H1 (cell line): ENCODE data around the gene TPRG1L. TPM values are rescaled to one million over a fixed set of nuclear protein-coding genes. Genes with fewer than 3 reads are reported as not detected.

Experiments
- CTCF ChIA-PET: fragments of 300-600 bp; sonication (Branson Sonifier 250); formaldehyde crosslinking; loops from one replicate; lab custom pipeline; 2021; ENCODE audit not compliant: partially characterized antibody; lab: Charles Lee
- POLR2A ChIA-PET: fragments of 300-600 bp; sonication (Branson Sonifier 250); formaldehyde crosslinking; loops from one replicate; lab custom pipeline; 2021; ENCODE audit warnings: inconsistent platforms; ENCODE audit not compliant: partially characterized antibody; lab: Charles Lee
- DNase-seq, 2 experiments: peaks; one replicate each; pipeline versions ENCODE4 v3.0.0 to v3.0.0-alpha.2; 2010 to 2022; ENCODE audit warnings: low spot score in 2 of 2, low read depth in 1 of 2, mixed read lengths in 1 of 2
- FAIRE-seq: peaks from 2 replicates; lab custom pipeline; 2011; peaks lifted over from hg19 to GRCh38; lab: Jason Lieb, UNC
- H2AFZ ChIP-seq: 2 replicates; pipeline ENCODE4 v1.8.1; 2012; ENCODE audit warnings: low read length, inconsistent platforms
- H2AK5ac ChIP-seq: 2 replicates; pipeline ENCODE4 v1.6.1; 2013; ENCODE audit warnings: low read depth, low read length
- H2BK120ac ChIP-seq: replicated peaks from 2 replicates; pipeline ENCODE3; 2013; ENCODE audit warnings: low read depth, low read length, inconsistent platforms
- H2BK12ac ChIP-seq: 2 replicates; pipeline ENCODE4 v1.6.1; 2013; ENCODE audit warnings: low read depth, low read length
- H2BK15ac ChIP-seq: 2 replicates; pipeline ENCODE4 v1.6.1; 2013; ENCODE audit warnings: low read length
- H2BK20ac ChIP-seq: 2 replicates; pipeline ENCODE4 v1.6.1; 2013; ENCODE audit warnings: low read length
- H2BK5ac ChIP-seq: 2 replicates; pipeline ENCODE4 v1.6.1; 2013; ENCODE audit warnings: low read depth, low read length
- H3K14ac ChIP-seq: 2 replicates; pipeline ENCODE4 v1.6.1; 2013; ENCODE audit warnings: inconsistent platforms; ENCODE audit not compliant: insufficient read length
- H3K18ac ChIP-seq: 2 replicates; pipeline ENCODE4 v1.6.1; 2013; ENCODE audit warnings: low read length; ENCODE audit errors: extremely low read depth
- H3K23ac ChIP-seq: 2 replicates; pipeline ENCODE4 v1.6.1; 2013; ENCODE audit warnings: inconsistent platforms; ENCODE audit not compliant: insufficient read length
- H3K23me2 ChIP-seq: 2 replicates; pipeline ENCODE4 v1.6.1; 2013; ENCODE audit warnings: low read depth, low read length
- H3K27ac ChIP-seq: 2 replicates; pipeline ENCODE4 v1.6.1; 2011; ENCODE audit warnings: low read depth, low read length, inconsistent platforms
- H3K27me3 ChIP-seq, 4 experiments: replicated peaks in 1 of 4; 1 replicate in 1 of 4; 2 replicates in 3 of 4; pipeline versions ENCODE4 v1.6.1 to v1.8.1; 2011 to 2013; ENCODE audit warnings: low read length in 3 of 4, mild to moderate bottlenecking in 3 of 4, inconsistent platforms in 2 of 4, mixed read lengths in 2 of 4, moderate library complexity in 1 of 4; ENCODE audit not compliant: control insufficient read depth in 3 of 4, insufficient read depth in 3 of 4; ENCODE audit errors: extremely low read depth in 1 of 4
- H3K36me3 ChIP-seq, 4 experiments: 2 replicates each; pipeline versions ENCODE4 v1.6.1 to v1.8.1; 2011 to 2013; ENCODE audit warnings: mild to moderate bottlenecking in 4 of 4, low read length in 3 of 4, moderate library complexity in 2 of 4, control low read depth in 1 of 4, inconsistent platforms in 1 of 4; ENCODE audit not compliant: insufficient read depth in 4 of 4, control insufficient read depth in 2 of 4
- H3K4ac ChIP-seq: replicated peaks from 2 replicates; pipeline ENCODE3; 2013; ENCODE audit warnings: low read length, low read depth, mixed read lengths, inconsistent platforms; ENCODE audit not compliant: insufficient read length
- H3K4me1 ChIP-seq, 4 experiments: replicated peaks in 1 of 4; 1 replicate in 1 of 4; 2 replicates in 3 of 4; pipeline versions ENCODE4 v1.6.1 to v1.8.1; 2011 to 2013; ENCODE audit warnings: low read length in 3 of 4, inconsistent platforms in 2 of 4, mixed read lengths in 1 of 4; ENCODE audit not compliant: insufficient read depth in 4 of 4, control insufficient read depth in 3 of 4
- H3K4me2 ChIP-seq, 2 experiments: 2 replicates each; pipeline versions ENCODE4 v1.6.1 to v1.8.1; 2011 to 2013; ENCODE audit warnings: low read depth in 2 of 2, low read length in 2 of 2, control low read depth in 1 of 2, inconsistent platforms in 1 of 2, mild to moderate bottlenecking in 1 of 2; ENCODE audit not compliant: insufficient read depth in 1 of 2
- H3K4me3 ChIP-seq, 4 experiments: fragments of 200-600, 300-600 bp in 1 of 4; sonication (generic), shearing (Covaris generic), sonication (Bioruptor Twin) in 1 of 4; 2 replicates each; pipeline versions ENCODE4 v1.5.1 to v1.8.1; 2011 to 2016; ENCODE audit warnings: low read length in 4 of 4, low read depth in 3 of 4, control low read depth in 2 of 4, inconsistent platforms in 2 of 4, mild to moderate bottlenecking in 2 of 4, mixed read lengths in 1 of 4, moderate library complexity in 1 of 4; ENCODE audit not compliant: insufficient read depth in 2 of 4; ENCODE audit errors: extremely low read depth in 1 of 4
- H3K56ac ChIP-seq: replicated peaks from 2 replicates; pipeline ENCODE3; 2013; ENCODE audit warnings: low read depth, mild to moderate bottlenecking, mixed read lengths, low read length, inconsistent platforms; ENCODE audit not compliant: insufficient read length
- H3K79me1 ChIP-seq: 2 replicates; pipeline ENCODE4 v1.6.1; 2013; ENCODE audit warnings: low read depth, low read length, control low read depth
- H3K79me2 ChIP-seq, 2 experiments: 2 replicates each; pipeline versions ENCODE4 v1.6.1 to v1.8.1; 2012 to 2013; ENCODE audit warnings: low read length in 2 of 2, mild to moderate bottlenecking in 2 of 2, inconsistent platforms in 1 of 2; ENCODE audit not compliant: insufficient read depth in 2 of 2, control insufficient read depth in 1 of 2
- H3K9ac ChIP-seq, 4 experiments: replicated peaks in 1 of 4; 1 replicate in 1 of 4; 2 replicates in 3 of 4; pipeline versions ENCODE4 v1.6.1 to v1.8.1; 2011 to 2013; ENCODE audit warnings: low read depth in 3 of 4, low read length in 3 of 4, control low read depth in 2 of 4, mild to moderate bottlenecking in 2 of 4, moderate library complexity in 2 of 4, inconsistent platforms in 1 of 4; ENCODE audit errors: extremely low read depth in 1 of 4
- H3K9me3 ChIP-seq, 2 experiments: 2 replicates each; pipeline versions ENCODE4 v1.6.1 to v1.8.1; 2012 to 2013; ENCODE audit warnings: mild to moderate bottlenecking in 2 of 2, moderate library complexity in 2 of 2, control low read depth in 1 of 2, inconsistent platforms in 1 of 2, low read depth in 1 of 2, low read length in 1 of 2, mixed read lengths in 1 of 2; ENCODE audit not compliant: insufficient read depth in 2 of 2
- H4K20me1 ChIP-seq, 2 experiments: replicated peaks in 1 of 2; 2 replicates each; pipeline versions ENCODE3 to v1.8.1; 2011 to 2013; ENCODE audit warnings: inconsistent platforms in 2 of 2, low read length in 2 of 2, mild to moderate bottlenecking in 1 of 2; ENCODE audit not compliant: insufficient read depth in 2 of 2, control insufficient read depth in 1 of 2
- H4K5ac ChIP-seq: 2 replicates; pipeline ENCODE4 v1.6.1; 2013; ENCODE audit warnings: low read length, low read depth, mixed read lengths, inconsistent platforms; ENCODE audit not compliant: insufficient read length
- H4K8ac ChIP-seq: 2 replicates; pipeline ENCODE4 v1.8.0; 2013; ENCODE audit warnings: mild to moderate bottlenecking, moderate library complexity, low read length, inconsistent platforms; ENCODE audit not compliant: insufficient read depth; ENCODE audit errors: extremely low read depth
- H4K91ac ChIP-seq: replicated peaks from 2 replicates; pipeline ENCODE3; 2013; ENCODE audit warnings: low read length, mixed read lengths, inconsistent platforms; ENCODE audit not compliant: insufficient read length
- ASH2L ChIP-seq: fragments of 200-600, 300-600 bp; sonication (generic); IDR thresholded peaks from one replicate; pipeline ENCODE4 v1.7.1; 2017; ENCODE audit warnings: low read length
- CHD1 ChIP-seq: IDR thresholded peaks from 2 replicates; pipeline ENCODE4 v1.6.1; 2012; ENCODE audit warnings: low read depth, low read length, improper control_type of control experiment
- FOSL1 ChIP-seq: IDR thresholded peaks from 2 replicates; pipeline ENCODE4 v1.6.1; 2011; ENCODE audit warnings: mild to moderate bottlenecking, low read depth, low read length, moderate library complexity; ENCODE audit not compliant: insufficient read depth
- HDAC6 ChIP-seq: IDR thresholded peaks from one replicate; pipeline ENCODE4 v1.7.1; 2012; ENCODE audit warnings: low read depth, mild to moderate bottlenecking, inconsistent platforms, low read length, moderate library complexity
- JUN ChIP-seq: IDR thresholded peaks from 2 replicates; pipeline ENCODE4 v1.6.1; 2011; ENCODE audit warnings: low read depth, mild to moderate bottlenecking, improper control_type of control experiment, low read length
- KDM5A ChIP-seq: fragments of 200-600 bp; IDR thresholded peaks from 2 replicates; pipeline ENCODE4 v1.7.1; 2012; ENCODE audit warnings: mild to moderate bottlenecking, low read length, inconsistent platforms, mixed read lengths
- POLR2AphosphoS5 ChIP-seq: IDR thresholded peaks from 2 replicates; pipeline ENCODE4 v1.6.1; 2011; ENCODE audit warnings: low read depth, low read length
- RXRA ChIP-seq: IDR thresholded peaks from 2 replicates; pipeline ENCODE4 v1.6.1; 2011; ENCODE audit warnings: low read depth, mild to moderate bottlenecking, low read length, moderate library complexity; ENCODE audit not compliant: insufficient read depth
- SP1 ChIP-seq: IDR thresholded peaks from 2 replicates; pipeline ENCODE4 v1.6.1; 2011; ENCODE audit warnings: low read depth, low read length
- SP2 ChIP-seq: IDR thresholded peaks from 2 replicates; pipeline ENCODE4 v1.6.1; 2012; ENCODE audit warnings: mild to moderate bottlenecking, low read length, inconsistent platforms
- SP4 ChIP-seq: IDR thresholded peaks from 2 replicates; pipeline ENCODE4 v1.6.1; 2012; ENCODE audit warnings: low read length, inconsistent platforms
- TEAD4 ChIP-seq: IDR thresholded peaks from 2 replicates; pipeline ENCODE4 v1.6.1; 2012; ENCODE audit warnings: low read depth, low read length, inconsistent platforms, mixed read lengths
- WGBS, 2 experiments: shearing (Covaris generic) in 1 of 2; methylation state at CpG; one replicate each; pipeline versions ENCODE4 v1.1.6 to v1.1.7; 2013 to 2015; ENCODE audit warnings: low lambda C conversion rate in 2 of 2, mixed read lengths in 2 of 2, inconsistent platforms in 1 of 2, low coverage in 1 of 2, missing lambda C conversion rate in 1 of 2; ENCODE audit not compliant: insufficient replicate concordance in 2 of 2, insufficient coverage in 1 of 2, insufficient read length in 1 of 2; ENCODE audit errors: extremely low coverage in 1 of 2, missing lambda C conversion rate in 1 of 2; 5-methylcytosine and 5-hydroxymethylcytosine counted together
- polyA plus RNA-seq, 7 experiments: library from polyadenylated mRNA; depleted of rRNA in 3 of 7; stranded (reverse) in 5 of 7; unstranded in 2 of 7; fragments of >200 nt in 5 of 7; fragments of 200-250 nt in 2 of 7; gene quantifications; 1 replicate in 5 of 7; 2 replicates in 1 of 7; 4 replicates in 1 of 7; pipeline versions ENCODE4 v1.2.1 to v1.2.3, GENCODE V29; 2011 to 2013; ENCODE audit warnings: missing spikeins in 2 of 7, mixed read lengths in 2 of 7
- total RNA-seq: library from RNA; stranded (reverse); fragmentation: NEBNext Ultra II Directional; extraction: Animal tissue kit (Norgen Biotek cat#: 25700); gene quantifications from 2 replicates; pipeline ENCODE4 v1.2.1, GENCODE V29; 2021

The TPRG1L gene
- total and polyA plus RNA-seq, 2 of the 8 experiments (the other 6 are each of a cell fraction or from before 2014, with no cell fraction given), result 21.7 to 22.3 TPM

- ChIA-PET CTCF (interaction anchor here (1.0 to 3.0 kb wide), 4 partner anchors 10 to 30 kb away, joined by 3 to 11 read pairs (median 6); no protein-coding TSS in a partner anchor), POLR2A (interaction anchor here (0.7 to 1.5 kb wide), 3 partner anchors 18 to 253 kb away, joined by 3 to 4 read pairs (median 3); no protein-coding TSS in a partner anchor)
- Histone ChIP-seq H2BK20ac (no peak within 1 kb of the TSS), H2BK5ac (no peak within 1 kb of the TSS), H4K20me1 (peaks cover 0 to 4% of the 10 kb centered on the region in 2 experiments), H4K91ac (no peak within 1 kb of the TSS), H3K14ac (no peak within 1 kb of the TSS), H3K23me2 (peaks cover 20% of the 10 kb centered on the region; the same call in 1 of the 2 replicates), H3K9ac (peak within 1 kb of the TSS in 2 of 4 experiments; percentile 13 to 31; a peak in 1 of 7 replicates), H3K79me1 (peaks cover 3% of the 10 kb centered on the region; the same call in 1 of the 2 replicates), H2BK12ac (peak within 1 kb of the TSS; percentile 60; the same call in 1 of the 2 replicates), H3K18ac (no peak within 1 kb of the TSS; the same call in 1 of the 2 replicates), H3K4me3 (peak within 1 kb of the TSS; percentile 75 to 97 (median 86)), H3K56ac (no peak within 1 kb of the TSS), H3K79me2 (peaks cover 0 to 9% of the 10 kb centered on the region in 2 experiments; a peak in 1 of 4 replicates), H2BK15ac (no peak within 1 kb of the TSS), H2BK120ac (no peak within 1 kb of the TSS), H2AFZ (no peak within 1 kb of the TSS; the same call in 1 of the 2 replicates), H4K5ac (no peak within 1 kb of the TSS), H3K36me3 (peaks cover 0 to 21% (median 13%) of the 10 kb centered on the region in 4 experiments; a peak in 4 of 8 replicates), H3K27ac (no peak within 1 kb of the TSS), H3K4ac (no peak within 1 kb of the TSS), H3K9me3 (no peaks in the 10 kb centered on the region), H3K23ac (no peak within 1 kb of the TSS), H4K8ac (no peak within 1 kb of the TSS; the same call in 1 of the 2 replicates), H2AK5ac (no peak within 1 kb of the TSS), H3K4me2 (peak within 1 kb of the TSS; percentile 77 to 81), H3K27me3 (peaks cover 42 to 48% (median 46%) of the 10 kb centered on the region in 4 experiments), H3K4me1 (peaks cover 0 to 21% (median 3%) of the 10 kb centered on the region in 4 experiments; a peak in 5 of 7 replicates)
- DNase-seq (peak; percentile 74 to 86), FAIRE-seq (peak; percentile 83)
- 7% methylated on average over 52 of the region's 60 CpGs; no CpG with 5 or more reads in 1 of the 2 experiments for WGBS, 2 experiments
- TF ChIP-seq CHD1 (no peak), JUN (no peak), ASH2L (no peak), SP4 (no peak), POLR2AphosphoS5 (no peak), RXRA (no peak), FOSL1 (no peak), SP1 (peak; percentile 74; the same call in 1 of the 2 replicates), KDM5A (no peak), HDAC6 (no peak), SP2 (no peak), TEAD4 (no peak)
Observed at GRCh38 chr1:3649342-3650247, 24.8 kb downstream of the TPRG1L start, which contains the start of gene WRAP73. TSS of gene WRAP73 (minus strand) at chr1:3650103. CDS start at chr1:3649999, 104 bp downstream.
